Measurements from ENCODE around the gene ERP44.

- TF ChIP-seq POLR2AphosphoS5 (IDR thresholded peaks at IDR 0.05; ENCODE audit: low read depth) (no peak), REST (IDR thresholded peaks at IDR 0.05; ENCODE audit: insufficient replicate concordance, low read depth) (no peak)
Observed at GRCh38 chr9:99966001-99966400, 132.8 kb downstream of the ERP44 start.
